Esophagus (tissue), 2 donors: ENCODE data around the gene PSMG4. TPM values are rescaled to one million over a fixed set of nuclear protein-coding genes. Genes with fewer than 3 reads are reported as not detected.

ENCODE experiments used
- H3K27ac ChIP-seq, 2 donors: one replicate each; pipeline ENCODE4 v1.5.1; 2013; ENCODE audit warnings: low read depth in 2 of 2, mild to moderate bottlenecking in 2 of 2, inconsistent platforms in 1 of 2, low read length in 1 of 2, moderate library complexity in 1 of 2
- H3K27me3 ChIP-seq, 2 donors: one replicate each; pipeline ENCODE4 v1.6.1; 2013; ENCODE audit warnings: low read length in 2 of 2, control low read depth in 1 of 2, mild to moderate bottlenecking in 1 of 2; ENCODE audit not compliant: insufficient read depth in 2 of 2, control insufficient read depth in 1 of 2
- H3K36me3 ChIP-seq, 2 donors: one replicate each; pipeline ENCODE4 v1.6.1; 2013; ENCODE audit warnings: low read length in 1 of 2; ENCODE audit not compliant: control insufficient read depth in 2 of 2, insufficient read depth in 2 of 2
- H3K4me1 ChIP-seq, 2 donors: one replicate each; pipeline ENCODE4 v1.6.1; 2013; ENCODE audit warnings: low read length in 1 of 2; ENCODE audit not compliant: control insufficient read depth in 2 of 2, insufficient read depth in 2 of 2
- H3K4me3 ChIP-seq, 2 donors: one replicate each; pipeline ENCODE4 v1.5.1; 2013; ENCODE audit warnings: low read length in 2 of 2, mild to moderate bottlenecking in 2 of 2, low read depth in 1 of 2, moderate library complexity in 1 of 2
- H3K9me3 ChIP-seq, 2 donors: one replicate each; pipeline ENCODE4 v1.6.1; 2013; ENCODE audit warnings: mild to moderate bottlenecking in 2 of 2, low read depth in 1 of 2, low read length in 1 of 2, moderate library complexity in 1 of 2; ENCODE audit not compliant: control insufficient read depth in 2 of 2, insufficient read depth in 1 of 2
- WGBS, 2 donors: extraction: QIAGEN DNeasy Blood & Tissue Kit; methylation state at CpG; one replicate each; pipeline ENCODE4 v1.1.7; 2013; 5-methylcytosine and 5-hydroxymethylcytosine counted together
- polyA plus RNA-seq, 2 donors: library from polyadenylated mRNA; stranded (reverse); fragments of 200-250 nt; gene quantifications; one replicate each; pipeline ENCODE4 v1.2.3, GENCODE V29; 2013
- donor health status: healthy with polysubstance abuse.
- donor health status: Bipolar disorder and iron deficiency.

Gene PSMG4
- polyA plus RNA-seq, 2 donors, result 31.6 to 33.3 TPM

GRCh38 chr6:3269281-3269975 lies 10.7 kb downstream of the PSMG4 start:
- H3K9me3 ChIP-seq, result no peaks in the 10 kb centered on the region
- WGBS, 2 donors, result 80 to 82% methylated on average over 27 of the region's 27 CpGs
- H3K4me3 ChIP-seq, result no peak overlapping the region
- peaks cover 13 to 47% of the 10 kb centered on the region in 2 donors for H3K36me3 ChIP-seq
- no peak overlapping the region for H3K27ac ChIP-seq
- H3K27me3 ChIP-seq, result no peaks in the 10 kb centered on the region
- peaks cover 3 to 6% of the 10 kb centered on the region in 2 donors for H3K4me1 ChIP-seq

GRCh38 chr6:3270258-3270657 lies 11.5 kb downstream of the PSMG4 start:
- 66 to 72% methylated on average over 14 to 15 of the region's 15 CpGs for WGBS, 2 donors
- H3K9me3 ChIP-seq, result no peaks in the 10 kb centered on the region
- no peaks in the 10 kb centered on the region for H3K27me3 ChIP-seq
- no peak overlapping the region for H3K4me3 ChIP-seq
- H3K4me1 ChIP-seq, result peaks cover 3 to 5% of the 10 kb centered on the region in 2 donors
- H3K36me3 ChIP-seq, result peaks cover 13 to 46% of the 10 kb centered on the region in 2 donors
- H3K27ac ChIP-seq, result no peak overlapping the region

- H3K27me3 ChIP-seq, result no peaks in the 10 kb centered on the region
- 86 to 88% methylated on average over 13 of the region's 13 CpGs for WGBS, 2 donors
- H3K9me3 ChIP-seq, result no peaks in the 10 kb centered on the region
- no peak overlapping the region for H3K4me3 ChIP-seq
- peaks cover 0 to 3% of the 10 kb centered on the region in 2 donors for H3K4me1 ChIP-seq
- H3K27ac ChIP-seq, result no peak overlapping the region
- peaks cover 13 to 45% of the 10 kb centered on the region in 2 donors for H3K36me3 ChIP-seq
These were observed 13.0 kb downstream of the PSMG4 start for GRCh38 chr6:3271756-3272155.

- no peaks in the 10 kb centered on the region for H3K9me3 ChIP-seq
- peaks cover 0 to 3% of the 10 kb centered on the region in 2 donors for H3K4me1 ChIP-seq
- no peaks in the 10 kb centered on the region for H3K27me3 ChIP-seq
- H3K4me3 ChIP-seq, result no peak overlapping the region
- no peak overlapping the region for H3K27ac ChIP-seq
- 87 to 90% methylated on average over 32 of the region's 32 CpGs for WGBS, 2 donors
- peaks cover 16 to 47% of the 10 kb centered on the region in 2 donors for H3K36me3 ChIP-seq
These were observed 14.3 kb downstream of the PSMG4 start for GRCh38 chr6:3272911-3273547.

- 75 to 77% methylated on average over 9 of the region's 9 CpGs for WGBS, 2 donors
- Histone ChIP-seq H3K4me1 (peaks cover 0 to 3% of the 10 kb centered on the region in 2 donors), H3K27ac (no peak overlapping the region), H3K9me3 (no peaks in the 10 kb centered on the region), H3K4me3 (no peak overlapping the region), H3K36me3 (peaks cover 16 to 44% of the 10 kb centered on the region in 2 donors), H3K27me3 (no peaks in the 10 kb centered on the region)
These were observed 15.2 kb downstream of the PSMG4 start for GRCh38 chr6:3273707-3274521.

GRCh38 chr6:3276174-3277167 lies 17.7 kb downstream of the PSMG4 start:
- no peaks in the 10 kb centered on the region for H3K27me3 ChIP-seq
- H3K4me3 ChIP-seq, result no peak overlapping the region
- no peak overlapping the region for H3K27ac ChIP-seq
- 81 to 85% methylated on average over 20 of the region's 20 CpGs for WGBS, 2 donors
- H3K36me3 ChIP-seq, result peaks cover 13 to 28% of the 10 kb centered on the region in 2 donors
- H3K9me3 ChIP-seq, result no peaks in the 10 kb centered on the region
- H3K4me1 ChIP-seq, result peaks cover 0 to 3% of the 10 kb centered on the region in 2 donors

GRCh38 chr6:3277251-3277650 lies 18.5 kb downstream of the PSMG4 start:
- Histone ChIP-seq H3K36me3 (peaks cover 8 to 22% of the 10 kb centered on the region in 2 donors), H3K27ac (no peak overlapping the region), H3K4me3 (no peak overlapping the region), H3K27me3 (no peaks in the 10 kb centered on the region), H3K9me3 (no peaks in the 10 kb centered on the region), H3K4me1 (peaks cover 0 to 3% of the 10 kb centered on the region in 2 donors)
- 76 to 77% methylated on average over 12 of the region's 12 CpGs for WGBS, 2 donors

- Histone ChIP-seq H3K27me3 (no peaks in the 10 kb centered on the region), H3K4me1 (peaks cover 0 to 3% of the 10 kb centered on the region in 2 donors), H3K9me3 (no peaks in the 10 kb centered on the region), H3K36me3 (peaks cover 3 to 18% of the 10 kb centered on the region in 2 donors), H3K4me3 (no peak overlapping the region), H3K27ac (no peak overlapping the region)
- WGBS, 2 donors, result 77 to 79% methylated on average over 9 of the region's 9 CpGs
These were observed 19.2 kb downstream of the PSMG4 start for GRCh38 chr6:3277851-3278416.
